GM12872 (cell line): ENCODE data around the gene RALGDS.

Experiments
- CTCF ChIP-seq: IDR thresholded peaks from 3 replicates; pipeline ENCODE4 v1.5.1; 2011; ENCODE audit warnings: low read depth, mild to moderate bottlenecking, low read length, moderate library complexity; ENCODE audit not compliant: insufficient read depth

RALGDS gene

GRCh38 chr9:133119103-133119845, 1.8 kb downstream of the RALGDS start:
- no peak for TF ChIP-seq CTCF

GRCh38 chr9:133118568-133118967, 2.5 kb downstream of the RALGDS start:
- no peak for TF ChIP-seq CTCF

- no peak for TF ChIP-seq CTCF
Measured at GRCh38 chr9:133118179-133118520, 2.9 kb downstream of the RALGDS start.

GRCh38 chr9:133117271-133118178, 3.5 kb downstream of the RALGDS start:
- no peak for TF ChIP-seq CTCF

- no peak for TF ChIP-seq CTCF
Measured at GRCh38 chr9:133116346-133117231, 4.5 kb downstream of the RALGDS start.

- TF ChIP-seq CTCF: no peak
Measured at GRCh38 chr9:133115604-133116345, 5.3 kb downstream of the RALGDS start.
